ENCODE measurements around the gene CLBA1.

CLBA1 gene

GRCh38 chr14:104979758-104980610 is 5.6 kb upstream of the CLBA1 start:
- no peak for DNase-seq (ENCODE audit: low read depth in 2 of 2, low spot score in 1 of 2)

GRCh38 chr14:104980611-104981531 is 4.7 kb upstream of the CLBA1 start:
- no peak for DNase-seq (ENCODE audit: low read depth in 2 of 2, low spot score in 1 of 2)

- no peak for DNase-seq (ENCODE audit: low read depth in 2 of 2, low spot score in 1 of 2)
Measured at GRCh38 chr14:104981699-104982541, 3.7 kb upstream of the CLBA1 start.

- DNase-seq (ENCODE audit: low read depth in 2 of 2, low spot score in 1 of 2): no peak
Measured at GRCh38 chr14:104982548-104983230, 2.9 kb upstream of the CLBA1 start.

- no peak for DNase-seq (ENCODE audit: low read depth in 2 of 2, low spot score in 1 of 2)
Measured at GRCh38 chr14:104983231-104983721, 2.3 kb upstream of the CLBA1 start.

GRCh38 chr14:104984056-104984894 is 1.3 kb upstream of the CLBA1 start:
- DNase-seq (ENCODE audit: low read depth in 2 of 2, low spot score in 1 of 2): no peak

GRCh38 chr14:104986487-104987164 is 1.0 kb downstream of the CLBA1 start:
- no peak for DNase-seq (ENCODE audit: low read depth in 2 of 2, low spot score in 1 of 2)

GRCh38 chr14:104989236-104989950 is 3.8 kb downstream of the CLBA1 start:
- no peak for DNase-seq (ENCODE audit: low read depth in 2 of 2, low spot score in 1 of 2)

GRCh38 chr14:104989951-104990303 is 4.3 kb downstream of the CLBA1 start:
- DNase-seq (ENCODE audit: low read depth in 2 of 2, low spot score in 1 of 2): no peak

- DNase-seq (ENCODE audit: low read depth in 2 of 2, low spot score in 1 of 2): no peak
Measured at GRCh38 chr14:104991896-104992230, 6.3 kb downstream of the CLBA1 start.

GRCh38 chr14:104992501-104992900 is 6.9 kb downstream of the CLBA1 start:
- DNase-seq (ENCODE audit: low read depth in 2 of 2, low spot score in 1 of 2): no peak

- DNase-seq (ENCODE audit: low read depth in 2 of 2, low spot score in 1 of 2): no peak
Measured at GRCh38 chr14:104993306-104993705, 7.7 kb downstream of the CLBA1 start.

- DNase-seq (ENCODE audit: low read depth in 2 of 2, low spot score in 1 of 2): no peak
Measured at GRCh38 chr14:104993808-104994591, 8.4 kb downstream of the CLBA1 start.

- no peak for DNase-seq (ENCODE audit: low read depth in 2 of 2, low spot score in 1 of 2)
Measured at GRCh38 chr14:104994978-104995377, 9.4 kb downstream of the CLBA1 start.

- no peak for DNase-seq (ENCODE audit: low read depth in 2 of 2, low spot score in 1 of 2)
Measured at GRCh38 chr14:104996032-104996431, 10.4 kb downstream of the CLBA1 start.

- DNase-seq (ENCODE audit: low read depth in 2 of 2, low spot score in 1 of 2): no peak
Measured at GRCh38 chr14:104996483-104996882, 10.9 kb downstream of the CLBA1 start.

- no peak for DNase-seq (ENCODE audit: low read depth in 2 of 2, low spot score in 1 of 2)
Measured at GRCh38 chr14:104998801-104999200, 13.2 kb downstream of the CLBA1 start.

- DNase-seq (ENCODE audit: low read depth in 2 of 2, low spot score in 1 of 2): no peak
Measured at GRCh38 chr14:104999361-104999760, 13.8 kb downstream of the CLBA1 start.
